Testis (tissue), 2 donors: ENCODE measurements around the gene GMCL1.

Source experiments
- POLR2A ChIP-seq: fragments of 450-650 bp; IDR thresholded peaks from one replicate; pipeline ENCODE4 v1.6.1; 2017; ENCODE audit warnings: antibody characterized with exemption, mild to moderate bottlenecking, moderate library complexity
- TF ChIP-seq, protein P1 (sequence below), 3 experiments: fragments of 450-650 bp in 2 of 3; fragments of 200-600 bp in 1 of 3; sonication (generic) in 1 of 3; IDR thresholded peaks; one replicate each; pipeline ENCODE4 v1.5.1; 2016 to 2019; ENCODE audit warnings: antibody characterized with exemption in 3 of 3, mild to moderate bottlenecking in 2 of 3, moderate library complexity in 1 of 3

DNA sequence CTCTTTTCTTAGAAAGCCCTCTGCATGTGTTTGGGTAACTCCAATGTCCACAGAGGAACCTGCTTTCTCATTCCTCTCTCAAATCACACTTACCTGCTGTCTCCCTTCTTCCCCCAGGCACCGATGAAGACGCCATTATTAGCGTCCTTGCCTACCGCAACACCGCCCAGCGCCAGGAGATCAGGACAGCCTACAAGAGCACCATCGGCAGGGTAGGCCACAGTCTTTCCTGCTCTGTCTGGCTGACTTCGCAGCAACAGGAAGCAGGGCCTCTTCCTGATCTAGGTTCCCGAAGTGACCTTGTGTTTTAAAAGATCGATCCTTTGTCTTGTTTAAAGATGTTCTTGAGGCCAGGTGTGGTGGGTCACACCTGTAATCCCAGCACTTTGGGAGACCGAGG lies 25.0 kb upstream of the GMCL1 start:
- TF ChIP-seq, protein P1, sequence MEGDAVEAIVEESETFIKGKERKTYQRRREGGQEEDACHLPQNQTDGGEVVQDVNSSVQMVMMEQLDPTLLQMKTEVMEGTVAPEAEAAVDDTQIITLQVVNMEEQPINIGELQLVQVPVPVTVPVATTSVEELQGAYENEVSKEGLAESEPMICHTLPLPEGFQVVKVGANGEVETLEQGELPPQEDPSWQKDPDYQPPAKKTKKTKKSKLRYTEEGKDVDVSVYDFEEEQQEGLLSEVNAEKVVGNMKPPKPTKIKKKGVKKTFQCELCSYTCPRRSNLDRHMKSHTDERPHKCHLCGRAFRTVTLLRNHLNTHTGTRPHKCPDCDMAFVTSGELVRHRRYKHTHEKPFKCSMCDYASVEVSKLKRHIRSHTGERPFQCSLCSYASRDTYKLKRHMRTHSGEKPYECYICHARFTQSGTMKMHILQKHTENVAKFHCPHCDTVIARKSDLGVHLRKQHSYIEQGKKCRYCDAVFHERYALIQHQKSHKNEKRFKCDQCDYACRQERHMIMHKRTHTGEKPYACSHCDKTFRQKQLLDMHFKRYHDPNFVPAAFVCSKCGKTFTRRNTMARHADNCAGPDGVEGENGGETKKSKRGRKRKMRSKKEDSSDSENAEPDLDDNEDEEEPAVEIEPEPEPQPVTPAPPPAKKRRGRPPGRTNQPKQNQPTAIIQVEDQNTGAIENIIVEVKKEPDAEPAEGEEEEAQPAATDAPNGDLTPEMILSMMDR (IDR thresholded peaks at IDR 0.05), result no peak
- TF ChIP-seq POLR2A, result no peak
